ENCODE results near the gene ZNF581.

Gene ZNF581

GRCh38 chr19:55648585-55649267 is 5.3 kb downstream of the ZNF581 start:
- no peak for DNase-seq (ENCODE audit: low read depth)

GRCh38 chr19:55649268-55650125 is 6.0 kb downstream of the ZNF581 start:
- DNase-seq (ENCODE audit: low read depth), result no peak

GRCh38 chr19:55650126-55650557 is 6.7 kb downstream of the ZNF581 start:
- no peak for DNase-seq (ENCODE audit: low read depth)

- no peak for DNase-seq (ENCODE audit: low read depth)
Observed at GRCh38 chr19:55650602-55651230, 7.3 kb downstream of the ZNF581 start.

GRCh38 chr19:55651236-55651635 is 7.8 kb downstream of the ZNF581 start:
- DNase-seq (ENCODE audit: low read depth), result no peak

GRCh38 chr19:55652311-55653128 is 9.1 kb downstream of the ZNF581 start:
- no peak for DNase-seq (ENCODE audit: low read depth)

- DNase-seq (ENCODE audit: low read depth), result peak; percentile 99
Observed at GRCh38 chr19:55653651-55654322, 10.3 kb downstream of the ZNF581 start.

- DNase-seq (ENCODE audit: low read depth), result peak; percentile 100
Observed at GRCh38 chr19:55654323-55654867, 10.9 kb downstream of the ZNF581 start.

- peak; percentile 81 for DNase-seq (ENCODE audit: low read depth)
Observed at GRCh38 chr19:55654868-55655647, 11.6 kb downstream of the ZNF581 start, which contains the start of gene U2AF2. Gene U2AF2, plus strand, starts transcription at chr19:55655035. Its CDS starts 70 bp downstream, at chr19:55655105.

GRCh38 chr19:55655648-55656040 is 12.2 kb downstream of the ZNF581 start:
- DNase-seq (ENCODE audit: low read depth), result no peak

GRCh38 chr19:55656552-55656951 is 13.1 kb downstream of the ZNF581 start:
- no peak for DNase-seq (ENCODE audit: low read depth)

- DNase-seq (ENCODE audit: low read depth), result no peak
Observed at GRCh38 chr19:55656988-55657747, 13.7 kb downstream of the ZNF581 start.

GRCh38 chr19:55658846-55659459 is 15.5 kb downstream of the ZNF581 start:
- no peak for DNase-seq (ENCODE audit: low read depth)

GRCh38 chr19:55659822-55660221 is 16.4 kb downstream of the ZNF581 start:
- DNase-seq (ENCODE audit: low read depth), result no peak

GRCh38 chr19:55660404-55660803 is 17.0 kb downstream of the ZNF581 start:
- DNase-seq (ENCODE audit: low read depth), result no peak

GRCh38 chr19:55660991-55661390 is 17.5 kb downstream of the ZNF581 start:
- DNase-seq (ENCODE audit: low read depth), result no peak

GRCh38 chr19:55661826-55662225 is 18.4 kb downstream of the ZNF581 start:
- DNase-seq (ENCODE audit: low read depth), result no peak

GRCh38 chr19:55663846-55664536 is 20.5 kb downstream of the ZNF581 start:
- DNase-seq (ENCODE audit: low read depth), result no peak

Data from HS-27A (cell line).